NCI-H226 (cell line): ENCODE measurements around the gene OR2D3.
"Not testable (repeated sequence)": the region's sequence is repeated elsewhere in the genome, so short reads cannot be mapped to it uniquely, and the experiment has no call there.

Source experiments
- DNase-seq: peaks from one replicate; pipeline ENCODE4 v3.0.0-alpha.2; 2015

OR2D3 gene

DNA sequence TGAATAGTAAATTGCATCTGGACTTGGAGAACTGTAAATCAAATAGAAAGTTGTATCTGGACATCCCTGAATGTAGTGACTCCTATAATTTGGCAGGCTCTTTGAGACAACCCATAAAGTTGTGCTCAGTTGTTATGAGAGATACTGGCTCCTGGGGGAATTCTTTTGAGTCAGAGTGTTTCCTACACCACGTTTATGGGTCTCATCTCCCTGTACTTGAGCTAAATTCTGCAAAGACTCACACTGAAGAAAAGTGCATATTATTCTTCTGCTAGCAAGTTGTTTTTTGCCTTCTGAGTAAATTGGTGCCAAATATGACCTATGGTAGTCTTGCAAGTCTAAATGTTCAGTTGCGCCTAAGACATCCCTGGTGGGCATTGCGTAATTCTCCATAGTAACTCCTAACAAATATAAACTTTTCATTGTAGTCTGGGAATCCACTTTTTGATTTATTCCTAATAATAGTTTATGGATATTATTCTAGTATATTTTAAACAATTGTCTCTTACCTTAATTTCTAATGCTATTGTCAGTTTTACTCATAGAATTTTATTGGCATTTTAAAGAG is 10.4 kb downstream of the OR2D3 start:
- DNase-seq, result no peak

DNA sequence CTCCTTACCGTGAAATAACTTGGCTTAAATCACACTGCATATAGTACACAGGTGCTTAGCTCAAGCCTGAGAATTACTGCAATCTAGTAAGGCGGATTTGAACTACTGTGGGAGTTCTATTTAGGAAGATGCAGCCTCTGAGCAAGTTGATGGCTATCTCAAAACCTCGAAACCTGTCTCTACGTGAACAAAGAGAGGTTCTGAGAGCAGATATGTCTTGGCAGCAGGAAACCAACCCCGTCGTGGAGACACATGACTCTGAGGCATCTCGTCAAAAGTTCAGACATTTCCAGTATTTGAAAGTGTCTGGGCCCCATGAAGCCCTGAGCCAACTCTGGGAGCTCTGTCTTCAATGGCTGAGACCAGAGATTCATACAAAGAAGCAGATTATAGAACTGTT is 11.3 kb downstream of the OR2D3 start:
- no peak for DNase-seq

DNA sequence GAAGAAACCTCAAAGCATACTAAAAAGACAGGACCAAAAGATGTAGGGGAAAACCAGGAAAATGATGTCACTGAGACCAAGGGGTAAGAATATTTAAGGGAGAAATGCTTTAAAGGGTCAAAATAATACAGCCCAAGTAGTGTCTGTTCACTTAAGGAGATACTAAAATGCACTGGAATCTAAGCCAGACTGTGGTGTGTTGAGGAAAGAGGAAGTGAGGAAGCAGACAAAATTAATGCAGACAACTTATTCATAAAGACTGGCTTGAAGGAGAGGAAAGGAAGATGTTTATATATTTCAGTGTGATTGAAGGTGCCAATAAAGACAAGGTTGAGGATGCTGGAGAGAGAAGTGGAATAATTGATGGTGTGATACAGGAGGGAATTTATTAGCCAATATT is 21.2 kb downstream of the OR2D3 start:
- DNase-seq, result no peak

DNA sequence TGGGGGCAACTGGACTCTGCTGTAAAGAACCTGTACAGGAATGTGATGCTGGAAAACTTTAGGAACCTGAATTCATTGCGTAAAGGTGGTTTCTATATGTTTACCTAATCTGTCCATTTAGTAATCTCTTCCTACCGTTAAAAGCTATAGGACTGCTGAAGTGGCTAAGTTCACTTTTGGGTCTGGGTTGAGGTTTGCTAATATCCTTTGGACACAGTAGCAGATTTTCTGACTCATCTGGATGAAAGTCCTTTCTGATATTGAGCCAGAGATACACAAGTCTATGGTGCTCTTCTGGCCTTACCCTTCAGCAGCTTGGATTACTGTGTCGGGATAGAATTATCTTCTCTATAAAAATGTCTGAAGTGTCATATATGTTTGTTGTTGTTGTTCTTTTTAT is 22.3 kb downstream of the OR2D3 start:
- no peak for DNase-seq

DNA sequence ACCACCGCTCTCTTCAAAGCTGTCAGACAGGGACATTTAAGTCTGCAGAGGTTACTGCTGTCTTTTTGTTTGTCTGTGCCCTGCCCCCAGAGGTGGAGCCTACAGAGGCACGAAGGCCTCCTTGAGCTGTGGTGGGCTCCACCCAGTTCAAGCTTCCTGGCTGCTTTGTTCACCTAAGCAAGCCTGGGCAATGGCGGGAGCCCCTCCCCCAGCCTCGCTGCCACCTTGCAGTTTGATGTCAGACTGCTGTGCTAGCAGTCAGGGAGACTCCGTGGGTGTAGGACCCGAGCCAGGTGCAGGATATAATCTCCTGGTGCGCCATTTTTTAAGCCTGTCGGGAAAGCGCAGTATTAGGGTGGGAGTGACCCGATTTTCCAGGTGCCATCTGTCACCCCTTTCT is 33.4 kb downstream of the OR2D3 start:
- DNase-seq, result not testable (repeated sequence)

DNA sequence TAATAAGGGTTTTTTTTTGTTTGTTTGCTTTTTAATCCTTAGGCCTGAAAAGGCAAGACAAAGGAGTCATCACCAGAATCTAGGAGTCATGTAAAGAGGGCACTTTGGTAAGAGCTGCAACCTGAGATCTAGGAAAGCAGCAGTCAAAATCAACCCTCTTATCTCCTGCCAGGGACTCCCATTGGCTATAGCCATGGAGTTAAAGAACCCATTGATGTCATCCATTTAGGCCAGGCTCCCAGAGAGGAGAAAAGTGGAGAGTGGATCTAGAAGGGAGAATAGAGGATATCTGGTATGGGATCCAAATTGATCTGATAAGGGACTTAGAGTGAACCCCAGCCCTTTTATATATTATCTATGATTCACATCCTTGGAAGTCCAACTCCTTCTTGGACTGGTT is 41.3 kb downstream of the OR2D3 start:
- no peak for DNase-seq

DNA sequence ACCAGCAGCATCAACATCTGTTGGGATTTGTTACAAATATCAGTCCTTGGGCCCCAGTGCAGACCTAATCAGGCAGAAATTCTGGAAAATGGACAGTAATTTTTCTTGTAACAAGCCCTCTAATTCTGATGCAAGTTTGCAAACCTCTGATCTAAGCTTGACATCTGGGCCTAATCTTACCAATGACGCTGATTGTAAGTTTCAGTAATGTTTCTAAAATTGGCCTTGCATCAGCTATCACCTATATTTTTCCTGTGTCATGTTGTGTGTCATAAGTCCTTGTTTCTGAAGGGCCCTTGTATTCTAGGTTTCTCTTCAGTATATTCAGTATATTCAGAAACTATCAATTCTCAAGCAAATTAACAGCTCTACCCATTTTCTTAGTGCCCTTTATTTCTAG is 41.9 kb downstream of the OR2D3 start:
- DNase-seq, result no peak

DNA sequence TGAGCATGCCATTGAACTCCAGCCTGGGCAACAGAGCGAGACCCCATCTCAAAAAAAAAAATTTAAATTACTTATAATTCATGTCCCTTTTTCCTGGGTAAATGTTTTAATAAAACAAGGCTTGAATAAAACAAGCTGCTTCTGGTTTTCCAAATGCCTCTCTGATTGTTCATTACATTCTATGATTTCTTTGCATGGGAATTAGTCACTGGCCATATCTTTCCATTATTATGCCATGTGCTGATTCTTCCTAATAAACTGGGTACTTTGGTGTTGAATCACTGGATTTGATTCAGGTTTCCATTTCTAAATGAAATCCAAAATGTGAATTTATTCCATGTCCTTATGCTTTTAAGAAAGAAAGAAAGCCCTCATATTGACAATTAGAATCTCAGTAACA is 48.0 kb downstream of the OR2D3 start:
- DNase-seq, result no peak

DNA sequence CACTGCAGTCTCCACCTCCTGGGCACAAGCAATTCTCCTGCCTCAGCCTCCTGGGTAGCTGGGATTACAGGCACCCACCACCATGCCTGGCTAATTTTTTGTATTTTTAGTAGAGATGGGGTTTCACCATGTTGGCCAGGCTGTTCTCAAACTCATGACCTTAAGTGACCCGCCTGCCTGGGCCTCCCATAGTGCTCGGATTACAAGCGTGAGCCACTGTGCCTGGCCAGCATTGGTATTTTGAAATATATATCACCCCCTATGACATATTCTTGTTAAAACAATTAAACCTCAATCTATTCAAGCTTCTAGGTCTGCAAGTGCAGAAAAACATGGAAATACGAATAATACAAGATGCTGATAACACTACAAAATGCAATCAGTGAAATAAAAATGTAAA is 49.1 kb downstream of the OR2D3 start:
- DNase-seq, result not testable (repeated sequence)
